ENCODE results near the gene EPB41L4B.

DNA sequence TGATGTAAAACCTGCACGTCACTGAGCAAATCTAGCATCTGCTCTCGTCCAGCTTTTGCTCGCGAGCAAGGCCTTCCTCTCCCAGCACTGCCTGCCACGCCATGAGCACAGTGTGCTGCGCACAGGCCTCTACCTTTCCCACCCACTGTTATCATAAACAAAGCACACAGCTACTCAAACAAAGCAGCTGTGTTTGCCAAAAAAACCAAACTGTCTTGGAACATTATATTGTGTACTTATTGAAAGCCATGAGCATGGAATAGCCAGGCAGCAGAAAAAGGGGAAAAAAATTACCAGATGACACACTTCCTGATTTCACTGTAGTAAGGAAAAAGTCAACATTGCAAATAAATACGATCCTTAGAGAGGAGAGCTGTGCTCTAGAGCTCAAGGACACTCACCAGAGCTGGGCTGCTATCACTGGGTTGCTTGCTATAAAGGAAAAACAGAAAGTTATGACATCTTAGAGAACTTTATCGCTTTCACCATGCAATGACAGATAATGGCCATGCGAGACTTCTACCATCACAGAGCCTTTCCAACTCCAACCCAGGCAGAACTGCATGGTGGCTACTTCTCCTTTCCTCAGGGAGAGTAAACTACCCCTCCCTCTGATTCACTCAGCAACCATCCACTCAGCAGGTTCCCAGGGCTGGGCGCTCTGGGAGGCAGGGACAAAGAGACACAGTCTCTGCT is 69.6 kb downstream of the EPB41L4B start:
- TF ChIP-seq, protein P1, sequence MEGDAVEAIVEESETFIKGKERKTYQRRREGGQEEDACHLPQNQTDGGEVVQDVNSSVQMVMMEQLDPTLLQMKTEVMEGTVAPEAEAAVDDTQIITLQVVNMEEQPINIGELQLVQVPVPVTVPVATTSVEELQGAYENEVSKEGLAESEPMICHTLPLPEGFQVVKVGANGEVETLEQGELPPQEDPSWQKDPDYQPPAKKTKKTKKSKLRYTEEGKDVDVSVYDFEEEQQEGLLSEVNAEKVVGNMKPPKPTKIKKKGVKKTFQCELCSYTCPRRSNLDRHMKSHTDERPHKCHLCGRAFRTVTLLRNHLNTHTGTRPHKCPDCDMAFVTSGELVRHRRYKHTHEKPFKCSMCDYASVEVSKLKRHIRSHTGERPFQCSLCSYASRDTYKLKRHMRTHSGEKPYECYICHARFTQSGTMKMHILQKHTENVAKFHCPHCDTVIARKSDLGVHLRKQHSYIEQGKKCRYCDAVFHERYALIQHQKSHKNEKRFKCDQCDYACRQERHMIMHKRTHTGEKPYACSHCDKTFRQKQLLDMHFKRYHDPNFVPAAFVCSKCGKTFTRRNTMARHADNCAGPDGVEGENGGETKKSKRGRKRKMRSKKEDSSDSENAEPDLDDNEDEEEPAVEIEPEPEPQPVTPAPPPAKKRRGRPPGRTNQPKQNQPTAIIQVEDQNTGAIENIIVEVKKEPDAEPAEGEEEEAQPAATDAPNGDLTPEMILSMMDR (IDR thresholded peaks at IDR 0.05): no peak
- TF ChIP-seq POLR2A (IDR thresholded peaks at IDR 0.05): peak in 1 of 2 donors; percentile 38

Data from thyroid gland (tissue), 4 donors.